HepG2 (cell line): Measurements from ENCODE around the gene NDUFS4. TPM values are rescaled to one million over a fixed set of nuclear protein-coding genes. Genes with fewer than 3 reads are reported as not detected.

Experiments used
- ATF7 ChIP-seq, 2 experiments: fragments of 450-650 bp in 1 of 2; sonication (generic) in 1 of 2; formaldehyde crosslinking in 1 of 2; IDR thresholded peaks; 2 replicates each; pipeline versions ENCODE4 v1.4.0 to v1.6.1; 2016 to 2020; ENCODE audit warnings: antibody characterized with exemption in 1 of 2, mild to moderate bottlenecking in 1 of 2, missing genetic modification reagents in 1 of 2
- CENPX ChIP-seq: sonication (generic); formaldehyde crosslinking; IDR thresholded peaks from 2 replicates; pipeline ENCODE4 v1.9.0; 2021; ENCODE audit warnings: mild to moderate bottlenecking, missing genetic modification reagents, moderate library complexity
- DNMT3B ChIP-seq: conservative IDR thresholded peaks from 2 replicates; pipeline ENCODE4 v1.6.1; 2016; ENCODE audit warnings: missing biosample characterization, control low read depth
- GABPB1 ChIP-seq: IDR thresholded peaks from 2 replicates; pipeline ENCODE4 v1.6.1; 2016; ENCODE audit warnings: mild to moderate bottlenecking, missing genetic modification reagents, moderate library complexity, missing compliant biosample characterization
- GATAD2A ChIP-seq: IDR thresholded peaks from 2 replicates; pipeline ENCODE4 v1.6.1; 2016
- HMGA1 ChIP-seq: sonication (generic); formaldehyde crosslinking; conservative IDR thresholded peaks from 2 replicates; pipeline ENCODE4 v1.4.0; 2020; ENCODE audit warnings: missing genetic modification reagents
- KDM5B ChIP-seq: sonication (generic); formaldehyde crosslinking; IDR thresholded peaks from 2 replicates; pipeline ENCODE4 v1.4.0; 2020; ENCODE audit warnings: missing genetic modification reagents, mild to moderate bottlenecking, borderline replicate concordance
- MED13 ChIP-seq: sonication (generic); formaldehyde crosslinking; IDR thresholded peaks from 2 replicates; pipeline ENCODE4 v1.5.0; 2020; ENCODE audit warnings: missing genetic modification reagents
- NBN ChIP-seq: fragments of 450-650 bp; conservative IDR thresholded peaks from 2 replicates; pipeline ENCODE4 v1.6.1; 2017
- NRL ChIP-seq: sonication (generic); formaldehyde crosslinking; IDR thresholded peaks from 2 replicates; pipeline ENCODE4 v1.5.0; 2020; ENCODE audit warnings: missing genetic modification reagents, mild to moderate bottlenecking, moderate library complexity, borderline replicate concordance
- PHF8 ChIP-seq: sonication (generic); formaldehyde crosslinking; IDR thresholded peaks from 2 replicates; pipeline ENCODE4 v1.5.0; 2020; ENCODE audit warnings: missing genetic modification reagents
- RAD21 ChIP-seq: fragments of 450-650 bp; formaldehyde crosslinking; IDR thresholded peaks from 2 replicates; pipeline ENCODE4 v1.5.0; 2020; ENCODE audit warnings: mild to moderate bottlenecking
- RFXANK ChIP-seq: IDR thresholded peaks from 2 replicates; pipeline ENCODE4 v1.6.1; 2016
- TFE3 ChIP-seq: IDR thresholded peaks from 2 replicates; pipeline ENCODE4 v1.6.1; 2016
- TGIF2 ChIP-seq: IDR thresholded peaks from 2 replicates; pipeline ENCODE4 v1.6.1; 2016; ENCODE audit warnings: control low read depth, missing compliant biosample characterization
- U2AF1 ChIP-seq: fragments of 200-400 bp; formaldehyde crosslinking; optimal IDR thresholded peaks from 2 replicates; pipeline ENCODE3; 2017; ENCODE audit warnings: mild to moderate bottlenecking, low read depth, low read length
- ZFP36 ChIP-seq: fragments of 150-350 bp; IDR thresholded peaks from 2 replicates; pipeline ENCODE4 v1.6.1; 2018; ENCODE audit warnings: borderline replicate concordance, low read length, low read depth; ENCODE audit not compliant: partially characterized antibody
- ZFY ChIP-seq: sonication (generic); formaldehyde crosslinking; IDR thresholded peaks from 2 replicates; pipeline ENCODE4 v1.4.0; 2020; ENCODE audit warnings: missing genetic modification reagents
- ZNF18 ChIP-seq: sonication (generic); formaldehyde crosslinking; IDR thresholded peaks from 2 replicates; pipeline ENCODE4 v1.8.0; 2022; ENCODE audit warnings: mild to moderate bottlenecking, missing genetic modification reagents; ENCODE audit not compliant: insufficient replicate concordance
- ZNF282 ChIP-seq: fragments of 450-650 bp; IDR thresholded peaks from 2 replicates; pipeline ENCODE4 v1.6.1; 2018; ENCODE audit not compliant: partially characterized antibody
- ZNF329 ChIP-seq: sonication (generic); formaldehyde crosslinking; IDR thresholded peaks from 2 replicates; pipeline ENCODE4 v1.9.0; 2021; ENCODE audit warnings: low read depth, mild to moderate bottlenecking, missing genetic modification reagents
- ZNF430 ChIP-seq: sonication (generic); formaldehyde crosslinking; IDR thresholded peaks from 2 replicates; pipeline ENCODE4 v1.9.0; 2021; ENCODE audit warnings: mild to moderate bottlenecking, missing genetic modification reagents
- ZNF547 ChIP-seq: sonication (generic); formaldehyde crosslinking; IDR thresholded peaks from 2 replicates; pipeline ENCODE4 v1.5.1; 2020; ENCODE audit warnings: mild to moderate bottlenecking, missing genetic modification reagents
- ZNF652 ChIP-seq: IDR thresholded peaks from 2 replicates; pipeline ENCODE4 v1.6.1; 2016; ENCODE audit warnings: low read depth, borderline replicate concordance
- ZNF777 ChIP-seq: sonication (generic); formaldehyde crosslinking; IDR thresholded peaks from 2 replicates; pipeline ENCODE4 v1.4.0; 2020; ENCODE audit warnings: missing genetic modification reagents
- ZNF790 ChIP-seq: sonication (generic); formaldehyde crosslinking; IDR thresholded peaks from 2 replicates; pipeline ENCODE4 v1.8.0; 2022; ENCODE audit warnings: missing genetic modification reagents, mild to moderate bottlenecking, borderline replicate concordance
- ZNF800 ChIP-seq: sonication (generic); formaldehyde crosslinking; IDR thresholded peaks from 2 replicates; pipeline ENCODE4 v1.4.0; 2020; ENCODE audit warnings: missing genetic modification reagents
- polyA plus RNA-seq, 8 experiments: library from polyadenylated mRNA; depleted of rRNA in 3 of 8; stranded (reverse) in 7 of 8; unstranded in 1 of 8; fragments of >200 nt; fragmentation: Illumina TruSeq in 4 of 8; extraction: Trizol in 4 of 8; gene quantifications; 2 replicates each; pipeline versions ENCODE4 v1.2.1 to v1.2.3, GENCODE V29; 2011 to 2016; ENCODE audit warnings: low read depth in 4 of 8, missing spikeins in 1 of 8, mixed read lengths in 1 of 8; ENCODE audit not compliant: insufficient read depth in 1 of 8
- total RNA-seq, 5 experiments: library from RNA; depleted of rRNA; stranded (reverse); fragments of >200 nt; fragmentation: Illumina TruSeq; extraction: Trizol; gene quantifications; 2 replicates each; pipeline ENCODE4 v1.2.3, GENCODE V29; 2016; ENCODE audit warnings: low read depth in 1 of 5

Gene NDUFS4
- total and polyA plus RNA-seq, 2 of the 13 experiments (the other 11 are each of a cell fraction or from before 2014, with no cell fraction given) = 121 to 126 TPM

GRCh38 chr5:53560506-53561191 lies at the start of gene NDUFS4 (continued):
- TF ChIP-seq ZNF800 (CRISPR knock-in tag) (no peak), PHF8 (CRISPR knock-in tag) (peak; percentile 91), ZNF282 (no peak), RAD21 (CRISPR knock-in tag) (no peak), ZNF652 (peak; percentile 66; the same call in 1 of the 2 replicates), RFXANK (CRISPR knock-in tag) (no peak), ZNF18 (CRISPR knock-in tag) (peak; percentile 20), GATAD2A (CRISPR knock-in tag) (peak; percentile 61; the same call in 1 of the 2 replicates), ATF7 (IDR thresholded peaks at IDR 0.05) (no peak), ATF7 (CRISPR knock-in tag; IDR thresholded peaks at IDR 0.05) (no peak), TFE3 (CRISPR knock-in tag) (0 out of 2 replicates have a peak, but pooled peaks have one; percentile 26), GABPB1 (CRISPR knock-in tag) (peak; percentile 55; the same call in 1 of the 2 replicates), DNMT3B (CRISPR knock-in tag) (0 out of 2 replicates have a peak, but pooled peaks have one; percentile 55), NRL (peak; percentile 68; the same call in 1 of the 2 replicates), ZNF329 (CRISPR knock-in tag) (no peak), U2AF1 (no peak), ZNF777 (CRISPR knock-in tag) (peak; percentile 29; the same call in 1 of the 2 replicates), NBN (no peak), ZFP36 (no peak), HMGA1 (CRISPR knock-in tag) (no peak), ZNF547 (CRISPR knock-in tag) (peak; percentile 77; the same call in 1 of the 2 replicates), ZFY (CRISPR knock-in tag) (peak; percentile 91), KDM5B (peak; percentile 81; the same call in 1 of the 2 replicates), CENPX (CRISPR knock-in tag) (no peak), ZNF790 (CRISPR knock-in tag) (no peak), MED13 (0 out of 2 replicates have a peak, but pooled peaks have one; percentile 28), ZNF430 (CRISPR knock-in tag) (no peak; the same call in 1 of the 2 replicates), TGIF2 (CRISPR knock-in tag) (peak; percentile 53; the same call in 1 of the 2 replicates)
